Thymus (tissue), 11 donors: ENCODE measurements around the gene LUC7L2. TPM values are rescaled to one million over a fixed set of nuclear protein-coding genes. Genes with fewer than 3 reads are reported as not detected.

Experiments
- DNase-seq, 9 donors: peaks; one replicate each; pipeline ENCODE4 v3.0.0-alpha.2; 2013; ENCODE audit warnings: low spot score in 9 of 9, low read depth in 6 of 9, missing footprints in 1 of 9
- H3K27ac ChIP-seq, 2 donors: one replicate each; pipeline ENCODE4 v1.5.1; 2013; ENCODE audit warnings: control low read depth in 1 of 2, low read depth in 1 of 2, low read length in 1 of 2, mild to moderate bottlenecking in 1 of 2, moderate library complexity in 1 of 2
- H3K27me3 ChIP-seq, 2 donors: one replicate each; pipeline ENCODE4 v1.5.1; 2013; ENCODE audit warnings: low read length in 1 of 2; ENCODE audit not compliant: control insufficient read depth in 2 of 2, insufficient read depth in 1 of 2
- H3K36me3 ChIP-seq, 2 donors: one replicate each; pipeline ENCODE4 v1.5.1; 2013; ENCODE audit warnings: low read length in 1 of 2, mild to moderate bottlenecking in 1 of 2, moderate library complexity in 1 of 2; ENCODE audit not compliant: control insufficient read depth in 2 of 2, insufficient read depth in 2 of 2
- H3K4me1 ChIP-seq, 2 donors: one replicate each; pipeline ENCODE4 v1.5.1; 2013; ENCODE audit warnings: low read length in 2 of 2; ENCODE audit not compliant: control insufficient read depth in 2 of 2, insufficient read depth in 2 of 2
- H3K4me3 ChIP-seq, 2 donors: one replicate each; pipeline ENCODE4 v1.5.1; 2013; ENCODE audit warnings: low read length in 2 of 2, control low read depth in 1 of 2, mild to moderate bottlenecking in 1 of 2
- H3K9me3 ChIP-seq, 2 donors: one replicate each; pipeline ENCODE4 v1.5.1; 2013; ENCODE audit warnings: low read length in 1 of 2, mild to moderate bottlenecking in 1 of 2; ENCODE audit not compliant: control insufficient read depth in 2 of 2, insufficient read depth in 1 of 2
- WGBS: extraction: QIAGEN DNeasy Blood & Tissue Kit; methylation state at CpG from one replicate; pipeline ENCODE4 v1.1.7; 2013; 5-methylcytosine and 5-hydroxymethylcytosine counted together
- polyA plus RNA-seq: library from polyadenylated mRNA; stranded (reverse); fragments of 200-250 nt; gene quantifications from one replicate; pipeline ENCODE4 v1.2.3, GENCODE V29; 2013
- total RNA-seq: library from RNA; stranded (reverse); fragments of 120-200 nt; gene quantifications from one replicate; pipeline ENCODE4 v1.2.4, GENCODE V29; 2013
- donor health status: healthy.

LUC7L2 gene
- total and polyA plus RNA-seq, 2 donors, result 44.1 to 108 TPM

DNA sequence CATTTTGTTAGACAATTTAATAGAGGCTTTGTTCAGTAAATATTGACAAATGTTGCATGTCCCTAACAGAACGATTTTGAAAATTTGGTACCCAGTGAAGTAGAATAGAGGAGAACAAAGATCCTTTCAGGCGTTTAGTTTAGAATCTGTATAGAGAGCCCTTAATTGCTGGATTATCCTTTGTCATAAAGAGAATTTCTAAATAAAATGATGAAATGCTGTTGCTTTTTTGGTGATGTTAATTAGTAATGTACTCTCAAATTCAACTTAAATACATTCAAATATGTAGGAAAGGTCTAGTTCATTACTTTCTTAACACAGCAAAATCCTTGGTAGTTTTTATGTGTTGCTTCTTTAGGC lies 1.2 kb downstream of the LUC7L2 start:
- WGBS, result 0% methylated on average over 2 of the region's 2 CpGs
- no peaks in the 10 kb centered on the region for H3K27me3 ChIP-seq

GRCh38 chr7:139361523-139361922 lies 1.8 kb downstream of the LUC7L2 start:
- Histone ChIP-seq H3K27me3 (no peaks in the 10 kb centered on the region), H3K4me1 (peaks cover 7 to 13% of the 10 kb centered on the region in 2 donors), H3K4me3 (peak overlapping the region; percentile 8 to 83), H3K9me3 (no peaks in the 10 kb centered on the region), H3K27ac (peak overlapping the region in 1 of 2 donors; percentile 97), H3K36me3 (peaks cover 4 to 22% of the 10 kb centered on the region in 2 donors)
- DNase-seq, result no peak
- whole genome bisulfite sequencing, result 38% methylated on average over 3 of the region's 3 CpGs

More for the DNA sequence above, 1.2 kb downstream of the LUC7L2 start:
- H3K27ac ChIP-seq, result peak overlapping the region; percentile 88 to 97
- H3K4me3 ChIP-seq, result peak overlapping the region; percentile 83 to 93
- H3K9me3 ChIP-seq, result no peaks in the 10 kb centered on the region
- H3K36me3 ChIP-seq, result peaks cover 3 to 18% of the 10 kb centered on the region in 2 donors
- DNase-seq, result no peak
- H3K4me1 ChIP-seq, result peaks cover 7 to 13% of the 10 kb centered on the region in 2 donors

- Histone ChIP-seq H3K4me3 (no peak overlapping the region), H3K27ac (no peak overlapping the region), H3K4me1 (peaks cover 7 to 13% of the 10 kb centered on the region in 2 donors), H3K9me3 (no peaks in the 10 kb centered on the region), H3K27me3 (no peaks in the 10 kb centered on the region), H3K36me3 (peaks cover 5 to 26% of the 10 kb centered on the region in 2 donors)
- no peak for DNase-seq
- WGBS, result 87% methylated on average over 3 of the region's 3 CpGs
Observed at GRCh38 chr7:139362302-139362701, 2.6 kb downstream of the LUC7L2 start.

- H3K27ac ChIP-seq, result no peak overlapping the region
- no peak overlapping the region for H3K4me3 ChIP-seq
- WGBS, result 98% methylated on average over 6 of the region's 6 CpGs
- H3K27me3 ChIP-seq, result no peaks in the 10 kb centered on the region
- H3K4me1 ChIP-seq, result peaks cover 7 to 13% of the 10 kb centered on the region in 2 donors
- H3K36me3 ChIP-seq, result peaks cover 5 to 32% of the 10 kb centered on the region in 2 donors
- DNase-seq, result no peak
- H3K9me3 ChIP-seq, result no peaks in the 10 kb centered on the region
Observed at GRCh38 chr7:139362981-139363380, 3.3 kb downstream of the LUC7L2 start.

- Histone ChIP-seq H3K4me3 (no peak overlapping the region), H3K9me3 (no peaks in the 10 kb centered on the region), H3K4me1 (peaks cover 7 to 10% of the 10 kb centered on the region in 2 donors), H3K36me3 (peaks cover 5 to 32% of the 10 kb centered on the region in 2 donors), H3K27ac (no peak overlapping the region), H3K27me3 (no peaks in the 10 kb centered on the region)
- 98% methylated on average over 2 of the region's 2 CpGs for WGBS
- no peak for DNase-seq
Observed at GRCh38 chr7:139365336-139365735, 5.6 kb downstream of the LUC7L2 start.

- 96% methylated on average over 6 of the region's 6 CpGs for WGBS
- H3K4me1 ChIP-seq, result peaks cover 7 to 10% of the 10 kb centered on the region in 2 donors
Observed at GRCh38 chr7:139366400-139366799, 6.7 kb downstream of the LUC7L2 start.

DNA sequence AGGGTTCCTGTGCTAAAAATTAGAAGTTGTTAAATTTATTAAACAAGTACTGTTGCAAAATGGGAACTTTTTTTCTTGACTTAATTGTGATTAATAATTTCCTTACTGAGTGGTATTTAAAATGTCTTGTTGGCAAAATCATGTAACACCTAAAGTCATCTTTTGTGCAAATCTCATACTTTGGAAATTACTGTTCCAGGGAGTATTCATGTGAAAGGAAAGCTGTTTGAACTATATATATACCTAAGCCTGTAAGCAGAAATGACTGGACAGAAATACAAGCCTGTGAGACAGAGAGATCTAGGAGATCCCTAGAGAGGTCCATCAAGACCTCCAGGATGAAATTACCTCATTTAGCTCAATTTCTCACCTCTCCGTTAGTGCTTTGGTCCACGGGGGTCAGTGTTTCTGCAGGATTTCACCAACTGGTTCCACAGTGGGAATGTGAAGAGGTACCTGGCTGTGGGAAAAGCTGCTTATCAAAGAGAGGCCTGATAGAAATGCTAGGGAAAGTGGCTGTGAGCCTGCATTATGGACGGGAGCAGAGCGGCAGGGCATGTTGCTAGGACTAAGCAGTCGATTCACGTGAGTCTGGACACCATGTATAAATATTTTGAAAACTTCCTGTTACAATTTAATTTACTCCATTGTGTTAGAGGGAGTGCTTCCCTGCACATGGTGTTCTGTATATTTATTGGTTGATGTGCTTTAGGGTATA lies 7.9 kb downstream of the LUC7L2 start:
- peaks cover 3 to 6% of the 10 kb centered on the region in 2 donors for H3K4me1 ChIP-seq
- DNase-seq, result no peak
- H3K27me3 ChIP-seq, result no peaks in the 10 kb centered on the region
- no peak overlapping the region for H3K27ac ChIP-seq
- WGBS, result 97% methylated on average over 6 of the region's 6 CpGs
- H3K4me3 ChIP-seq, result no peak overlapping the region
- H3K36me3 ChIP-seq, result peaks cover 5 to 37% of the 10 kb centered on the region in 2 donors
- H3K9me3 ChIP-seq, result no peaks in the 10 kb centered on the region

More at GRCh38 chr7:139366400-139366799, 6.7 kb downstream of the LUC7L2 start:
- no peak for DNase-seq
- Histone ChIP-seq H3K9me3 (no peaks in the 10 kb centered on the region), H3K4me3 (no peak overlapping the region), H3K27me3 (no peaks in the 10 kb centered on the region), H3K27ac (no peak overlapping the region), H3K36me3 (peaks cover 5 to 35% of the 10 kb centered on the region in 2 donors)

GRCh38 chr7:139370301-139370942 lies 10.7 kb downstream of the LUC7L2 start:
- WGBS, result 97% methylated on average over 5 of the region's 5 CpGs
- DNase-seq, result no peak
- peaks cover 3 to 37% of the 10 kb centered on the region in 2 donors for H3K36me3 ChIP-seq
- H3K27ac ChIP-seq, result no peak overlapping the region
- H3K27me3 ChIP-seq, result no peaks in the 10 kb centered on the region
- H3K4me1 ChIP-seq, result no peaks in the 10 kb centered on the region
- H3K9me3 ChIP-seq, result no peaks in the 10 kb centered on the region
- H3K4me3 ChIP-seq, result no peak overlapping the region

DNA sequence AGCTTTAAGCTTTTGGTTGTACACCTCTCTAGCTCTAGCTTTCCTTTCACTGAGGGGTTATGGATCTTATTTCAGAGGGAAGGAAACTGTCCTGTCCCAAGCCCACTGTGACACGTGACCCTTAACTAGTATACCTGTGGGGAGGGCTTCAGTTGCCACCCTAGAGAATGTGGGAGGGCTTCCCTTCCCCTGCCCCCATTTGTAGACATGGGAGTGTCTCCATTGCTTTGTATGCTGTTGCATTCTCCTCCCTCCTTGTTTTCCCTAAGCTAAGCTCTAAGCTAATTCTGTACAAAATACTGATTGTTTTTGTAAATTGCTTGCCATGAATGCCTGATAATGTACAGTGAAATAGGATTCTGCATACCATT lies 11.2 kb downstream of the LUC7L2 start:
- no peaks in the 10 kb centered on the region for H3K4me1 ChIP-seq

More for the DNA sequence above, 11.2 kb downstream of the LUC7L2 start:
- DNase-seq, result no peak
- Histone ChIP-seq H3K36me3 (peaks cover 3 to 37% of the 10 kb centered on the region in 2 donors), H3K9me3 (no peaks in the 10 kb centered on the region), H3K27me3 (no peaks in the 10 kb centered on the region), H3K4me3 (no peak overlapping the region), H3K27ac (no peak overlapping the region)
- WGBS, result 98% methylated on average over 1 of the region's 1 CpG
